LNCAP (cell line): ENCODE measurements around the gene HMGB1.

ENCODE experiments used
- TF ChIP-seq, protein P1 (sequence below): fragments of 450-650 bp; IDR thresholded peaks from 2 replicates; pipeline ENCODE4 v1.5.1; 2017; ENCODE audit warnings: mild to moderate bottlenecking

HMGB1 gene

DNA sequence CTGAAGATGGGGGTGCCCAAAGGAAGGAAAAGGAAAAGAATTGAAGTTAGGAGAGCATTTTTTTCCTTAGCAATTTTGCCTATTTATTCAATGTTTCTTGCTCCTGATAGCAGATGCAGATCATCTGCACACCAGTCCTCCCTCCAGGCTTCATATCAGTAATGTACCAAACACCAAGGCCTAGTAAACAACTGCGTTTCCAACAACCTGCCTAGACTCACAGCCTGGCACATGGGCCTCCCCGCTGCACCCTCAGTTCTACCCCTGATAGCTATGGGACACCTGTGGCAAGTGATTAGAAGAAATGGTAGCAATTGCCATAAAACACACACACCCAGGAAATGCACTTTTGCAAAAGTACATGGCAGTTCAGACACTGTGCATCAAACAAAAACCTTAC, 30.4 kb upstream of the HMGB1 start:
- TF ChIP-seq, protein P1, sequence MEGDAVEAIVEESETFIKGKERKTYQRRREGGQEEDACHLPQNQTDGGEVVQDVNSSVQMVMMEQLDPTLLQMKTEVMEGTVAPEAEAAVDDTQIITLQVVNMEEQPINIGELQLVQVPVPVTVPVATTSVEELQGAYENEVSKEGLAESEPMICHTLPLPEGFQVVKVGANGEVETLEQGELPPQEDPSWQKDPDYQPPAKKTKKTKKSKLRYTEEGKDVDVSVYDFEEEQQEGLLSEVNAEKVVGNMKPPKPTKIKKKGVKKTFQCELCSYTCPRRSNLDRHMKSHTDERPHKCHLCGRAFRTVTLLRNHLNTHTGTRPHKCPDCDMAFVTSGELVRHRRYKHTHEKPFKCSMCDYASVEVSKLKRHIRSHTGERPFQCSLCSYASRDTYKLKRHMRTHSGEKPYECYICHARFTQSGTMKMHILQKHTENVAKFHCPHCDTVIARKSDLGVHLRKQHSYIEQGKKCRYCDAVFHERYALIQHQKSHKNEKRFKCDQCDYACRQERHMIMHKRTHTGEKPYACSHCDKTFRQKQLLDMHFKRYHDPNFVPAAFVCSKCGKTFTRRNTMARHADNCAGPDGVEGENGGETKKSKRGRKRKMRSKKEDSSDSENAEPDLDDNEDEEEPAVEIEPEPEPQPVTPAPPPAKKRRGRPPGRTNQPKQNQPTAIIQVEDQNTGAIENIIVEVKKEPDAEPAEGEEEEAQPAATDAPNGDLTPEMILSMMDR, result no peak

DNA sequence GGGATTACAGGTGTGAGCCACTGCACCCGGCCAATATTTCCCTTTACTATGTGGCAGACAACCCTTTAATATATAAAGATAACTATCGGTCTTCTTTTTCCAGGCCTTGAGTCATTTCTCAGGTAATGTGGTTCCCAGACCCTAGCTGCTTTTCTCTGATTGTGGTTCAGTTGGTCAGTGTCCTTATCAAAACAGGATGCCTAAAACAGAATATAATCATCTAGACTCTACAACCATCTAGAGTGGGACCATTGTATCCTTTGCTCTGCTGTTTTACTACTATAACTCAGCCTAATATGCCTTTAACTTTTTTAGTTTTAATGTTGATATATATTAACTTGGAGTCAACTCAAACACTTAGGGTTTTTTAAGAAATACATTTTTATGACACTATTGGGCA, 30.0 kb upstream of the HMGB1 start:
- TF ChIP-seq, protein P1, result no peak

DNA sequence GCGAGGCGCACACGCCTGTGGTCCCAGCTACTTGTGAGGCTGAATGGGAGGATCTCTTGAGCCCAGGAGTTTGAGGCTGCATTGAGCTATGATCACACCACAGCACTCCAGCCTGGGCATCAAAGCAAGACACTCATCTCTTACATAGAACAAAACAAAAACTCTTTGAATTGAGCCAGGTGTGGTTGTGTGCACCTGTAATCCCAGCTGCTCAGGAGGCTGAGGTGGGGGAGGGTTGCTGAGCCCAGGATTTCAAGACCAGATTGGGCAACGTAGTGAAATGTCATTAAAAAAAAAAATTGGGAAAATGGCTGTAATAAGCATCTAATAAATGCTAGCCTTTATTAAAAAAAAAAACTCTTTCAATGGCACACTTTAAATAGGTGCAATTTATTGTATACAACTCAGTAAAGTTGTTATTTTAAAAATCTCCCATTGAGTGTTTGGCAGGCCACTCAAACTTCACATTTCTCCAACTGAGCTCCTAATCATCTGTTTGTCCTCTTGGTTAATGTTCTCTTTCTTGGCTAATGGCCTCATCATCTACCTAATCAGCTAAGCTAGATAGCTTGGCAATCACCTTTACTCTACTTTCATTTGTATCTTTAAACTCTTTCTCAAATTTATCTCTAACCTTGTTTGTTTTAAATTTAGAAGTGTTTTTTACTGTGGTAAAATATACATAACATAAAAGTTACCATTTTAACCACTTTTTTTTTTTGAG, 28.1 kb upstream of the HMGB1 start:
- TF ChIP-seq, protein P1, result no peak

DNA sequence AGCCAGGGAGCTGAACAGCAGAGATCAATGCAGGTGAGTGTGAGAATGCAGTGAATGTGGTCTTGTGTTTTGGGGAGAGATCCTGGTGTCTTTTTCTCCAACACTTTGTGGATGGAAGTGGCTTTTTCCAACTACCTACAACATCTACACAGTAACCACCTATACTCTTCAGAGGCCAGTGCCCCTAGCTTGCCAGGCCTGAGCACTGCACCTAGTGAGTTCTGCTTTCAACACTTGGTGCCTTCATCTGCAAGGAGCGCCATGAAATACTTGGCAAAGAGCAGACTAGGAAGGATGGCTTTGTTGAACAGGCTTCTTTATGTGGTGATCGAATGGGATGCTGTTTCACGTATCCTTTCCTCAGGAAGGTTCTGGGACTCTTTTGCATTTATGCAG, 21.3 kb upstream of the HMGB1 start:
- TF ChIP-seq, protein P1, result no peak

DNA sequence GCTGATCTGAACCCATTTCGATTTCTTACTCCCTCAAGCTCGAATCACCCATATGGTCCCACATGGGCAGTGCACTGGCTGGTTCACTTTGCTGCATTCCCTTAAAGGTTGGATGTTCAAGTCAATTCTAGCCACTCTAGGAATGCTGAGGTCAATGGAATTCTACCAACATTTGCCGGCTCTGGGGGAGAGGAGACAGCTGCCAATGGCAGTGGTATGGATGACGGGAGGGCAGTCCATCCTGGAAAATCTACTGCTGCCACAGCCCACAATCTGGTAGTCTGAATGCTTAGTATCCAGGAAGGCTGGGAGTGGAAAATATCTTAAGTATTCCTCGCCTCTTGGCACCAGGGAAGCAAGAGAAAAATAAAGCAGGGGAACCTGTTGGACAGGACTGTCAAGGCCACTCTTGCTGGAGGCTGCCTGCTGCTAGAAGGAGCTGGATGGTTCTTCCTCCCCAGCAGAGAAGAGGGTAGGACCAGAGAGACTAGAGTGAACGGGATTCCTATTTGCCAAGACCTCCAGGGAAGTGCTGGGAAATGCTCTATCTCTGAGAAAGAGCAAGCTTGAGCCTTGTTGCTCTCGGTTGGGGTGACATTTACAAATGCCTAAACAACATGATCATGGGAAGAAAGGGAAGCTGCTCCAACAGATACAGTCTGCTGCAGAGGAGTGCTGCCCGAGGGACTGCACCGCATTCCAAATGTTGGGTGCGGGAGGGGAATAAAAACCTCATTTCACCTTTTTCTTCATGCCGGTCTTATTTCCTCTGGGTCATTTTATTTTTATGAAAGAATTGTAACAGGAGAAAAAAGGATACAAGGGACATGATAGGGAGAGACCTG, 20.7 kb upstream of the HMGB1 start:
- TF ChIP-seq, protein P1, result no peak

DNA sequence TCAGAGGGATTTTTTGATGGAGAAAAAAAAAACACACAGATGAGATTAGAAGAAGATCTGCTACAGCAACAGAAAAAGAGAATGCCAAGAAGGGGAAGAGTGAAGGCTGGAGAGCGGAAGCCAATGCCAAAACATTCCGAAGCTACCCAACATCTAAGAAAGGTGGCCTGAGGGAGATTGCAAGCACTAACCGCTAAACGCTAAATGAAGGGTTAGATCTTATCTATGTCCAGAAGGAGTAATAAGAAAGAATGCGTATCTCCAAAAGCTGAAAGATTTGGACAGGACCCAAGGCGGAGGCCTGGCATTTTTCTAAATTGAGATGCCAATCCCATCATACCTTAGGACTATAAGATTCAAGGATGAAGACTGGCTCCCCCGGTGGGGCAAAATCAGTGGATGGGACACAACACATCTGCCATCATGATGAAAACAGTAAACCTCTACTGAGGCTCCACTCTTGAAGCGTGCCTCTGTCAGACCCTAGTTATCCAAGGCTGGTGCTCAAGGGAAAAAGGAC, 15.6 kb upstream of the HMGB1 start:
- TF ChIP-seq, protein P1, result no peak

DNA sequence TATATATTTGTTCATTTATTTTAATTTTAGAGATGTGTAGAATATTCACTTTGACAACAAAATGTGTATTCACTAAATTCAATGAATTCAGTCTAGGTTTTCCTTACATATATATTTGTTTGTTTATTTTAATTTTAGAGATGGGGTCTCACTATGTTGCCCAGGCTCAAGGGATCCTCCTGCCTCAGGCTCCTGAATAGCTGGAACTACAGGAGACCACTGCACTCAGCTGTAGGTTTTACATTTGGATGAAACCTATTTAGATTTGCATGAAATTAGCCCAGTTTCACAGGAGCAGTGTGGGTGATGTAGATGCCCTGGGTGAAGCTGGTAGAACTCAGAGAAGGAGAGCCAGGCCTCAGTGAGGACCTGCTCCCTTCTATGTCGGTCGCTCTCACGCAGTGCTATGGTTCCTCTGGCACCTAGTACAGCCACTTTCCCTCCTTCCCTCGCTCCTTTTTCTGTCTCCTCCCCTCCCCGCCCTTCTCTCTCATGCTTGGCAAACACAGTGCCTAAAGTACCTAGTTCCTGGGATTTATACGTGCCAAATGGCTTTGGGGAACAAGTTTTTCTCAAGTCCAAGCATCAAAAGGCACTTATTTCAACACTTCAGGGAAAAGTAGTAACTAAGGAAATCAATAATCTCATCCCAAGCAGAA, 14.7 kb upstream of the HMGB1 start:
- TF ChIP-seq, protein P1, result no peak
